Measurements from ENCODE around the gene CKS1B.

CKS1B gene

GRCh38 chr1:155002464-155003226 is 28.2 kb downstream of the CKS1B start, which contains the start of gene ZBTB7B:
Gene ZBTB7B, plus strand, starts transcription at chr1:155002802. Its CDS starts 11,859 bp downstream, at chr1:155014661.
- DNase-seq (ENCODE audit: low spot score) = peak; percentile 48

- no peak for DNase-seq (ENCODE audit: low spot score)
Observed at GRCh38 chr1:155003227-155003765, 28.8 kb downstream of the CKS1B start.

GRCh38 chr1:155003766-155004351 is 29.4 kb downstream of the CKS1B start:
- peak; percentile 35 for DNase-seq (ENCODE audit: low spot score)

GRCh38 chr1:155004352-155005075 is 30.0 kb downstream of the CKS1B start:
- DNase-seq (ENCODE audit: low spot score) = no peak

- DNase-seq (ENCODE audit: low spot score) = no peak
Observed at GRCh38 chr1:155005076-155006011, 30.9 kb downstream of the CKS1B start.

GRCh38 chr1:155006601-155007101 is 32.2 kb downstream of the CKS1B start:
- DNase-seq (ENCODE audit: low spot score) = no peak

GRCh38 chr1:155007251-155007828 is 32.9 kb downstream of the CKS1B start:
- no peak for DNase-seq (ENCODE audit: low spot score)

- no peak for DNase-seq (ENCODE audit: low spot score)
Observed at GRCh38 chr1:155008015-155008941, 33.8 kb downstream of the CKS1B start.

- no peak for DNase-seq (ENCODE audit: low spot score)
Observed at GRCh38 chr1:155009221-155009711, 34.8 kb downstream of the CKS1B start.

- no peak for DNase-seq (ENCODE audit: low spot score)
Observed at GRCh38 chr1:155009742-155010141, 35.3 kb downstream of the CKS1B start.

- DNase-seq (ENCODE audit: low spot score) = no peak
Observed at GRCh38 chr1:155010211-155010918, 35.9 kb downstream of the CKS1B start.

- no peak for DNase-seq (ENCODE audit: low spot score)
Observed at GRCh38 chr1:155011004-155011416, 36.5 kb downstream of the CKS1B start.

GRCh38 chr1:155011437-155012025 is 37.0 kb downstream of the CKS1B start:
- DNase-seq (ENCODE audit: low spot score) = no peak

GRCh38 chr1:155012026-155012546 is 37.6 kb downstream of the CKS1B start:
- no peak for DNase-seq (ENCODE audit: low spot score)

GRCh38 chr1:155012776-155013602 is 38.5 kb downstream of the CKS1B start:
- DNase-seq (ENCODE audit: low spot score) = no peak

GRCh38 chr1:155013632-155014031 is 39.2 kb downstream of the CKS1B start:
- no peak for DNase-seq (ENCODE audit: low spot score)

- DNase-seq (ENCODE audit: low spot score) = no peak
Observed at GRCh38 chr1:155014709-155015508, 40.4 kb downstream of the CKS1B start.

Data from LoVo (cell line).